ENCODE data around the gene LIN9.
"Not testable (repeated sequence)": the region's sequence is repeated elsewhere in the genome, so short reads cannot be mapped to it uniquely, and the experiment has no call there.

LIN9 gene

DNA sequence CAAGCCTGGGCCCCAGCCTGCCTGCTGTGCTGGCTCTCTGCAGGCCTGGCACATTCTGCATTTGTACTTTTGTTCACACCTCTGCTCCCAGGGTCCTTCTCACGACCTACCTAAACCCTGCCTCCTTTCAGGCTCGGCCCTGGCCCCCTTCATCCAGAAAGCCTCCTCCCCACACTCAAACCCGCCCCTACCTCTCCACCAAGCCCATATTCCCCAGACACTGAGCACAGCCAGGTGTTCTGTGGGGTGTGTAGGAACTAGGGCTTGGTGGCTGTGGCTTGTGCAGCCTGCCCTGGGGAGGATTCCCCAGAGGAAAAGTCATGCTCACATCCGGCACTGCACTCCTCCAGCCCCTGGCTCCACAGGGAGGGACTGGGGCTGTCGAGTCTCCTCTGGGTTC is 93.7 kb downstream of the LIN9 start:
- H3K9me3 ChIP-seq (ENCODE audit: control insufficient read depth, low read length) = no peaks in the 10 kb centered on the region
- H3K36me3 ChIP-seq (ENCODE audit: control insufficient read depth, insufficient read depth, low read length) = no peaks in the 10 kb centered on the region
- 31 to 46% methylated on average over 2 to 4 of the region's 5 CpGs for WGBS, 2 experiments (ENCODE audit: insufficient coverage in 2 of 2)
- H3K27ac ChIP-seq (ENCODE audit: low read depth, low read length, severe bottlenecking) = no peak overlapping the region
- no peak overlapping the region for H3K4me3 ChIP-seq (ENCODE audit: extremely low read depth, insufficient read depth, low read length, poor library complexity, severe bottlenecking)
- peaks cover 16% of the 10 kb centered on the region for H3K4me1 ChIP-seq (ENCODE audit: control insufficient read depth, insufficient read depth, low read length, poor library complexity, severe bottlenecking)

DNA sequence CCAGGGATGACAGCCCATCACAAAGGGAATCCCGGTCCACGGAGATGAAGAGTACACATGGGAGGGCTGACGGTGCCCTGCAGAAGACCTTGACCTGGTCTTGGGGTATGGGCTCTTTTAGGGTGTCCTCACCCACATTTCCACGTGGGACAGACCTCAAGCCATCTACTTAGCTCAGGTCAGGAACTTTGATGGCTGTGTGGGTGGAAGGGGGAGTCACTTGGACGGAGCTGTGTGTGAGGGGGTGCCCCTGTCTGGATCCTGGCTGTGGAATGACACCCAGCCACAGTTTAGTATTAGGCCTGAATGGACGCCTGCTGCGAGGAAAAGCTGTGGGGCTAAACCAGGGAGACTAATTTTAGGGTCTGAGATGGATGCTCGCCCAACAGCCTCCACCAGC is 96.4 kb downstream of the LIN9 start:
- WGBS, 2 experiments (ENCODE audit: insufficient coverage in 2 of 2) = 88 to 93% methylated on average over 7 to 8 of the region's 8 CpGs
- H3K4me1 ChIP-seq (ENCODE audit: control insufficient read depth, insufficient read depth, low read length, poor library complexity, severe bottlenecking) = peaks cover 14% of the 10 kb centered on the region
- no peak overlapping the region for H3K4me3 ChIP-seq (ENCODE audit: extremely low read depth, insufficient read depth, low read length, poor library complexity, severe bottlenecking)
- no peaks in the 10 kb centered on the region for H3K36me3 ChIP-seq (ENCODE audit: control insufficient read depth, insufficient read depth, low read length)
- no peak overlapping the region for H3K27ac ChIP-seq (ENCODE audit: low read depth, low read length, severe bottlenecking)
- H3K9me3 ChIP-seq (ENCODE audit: control insufficient read depth, low read length) = no peaks in the 10 kb centered on the region

DNA sequence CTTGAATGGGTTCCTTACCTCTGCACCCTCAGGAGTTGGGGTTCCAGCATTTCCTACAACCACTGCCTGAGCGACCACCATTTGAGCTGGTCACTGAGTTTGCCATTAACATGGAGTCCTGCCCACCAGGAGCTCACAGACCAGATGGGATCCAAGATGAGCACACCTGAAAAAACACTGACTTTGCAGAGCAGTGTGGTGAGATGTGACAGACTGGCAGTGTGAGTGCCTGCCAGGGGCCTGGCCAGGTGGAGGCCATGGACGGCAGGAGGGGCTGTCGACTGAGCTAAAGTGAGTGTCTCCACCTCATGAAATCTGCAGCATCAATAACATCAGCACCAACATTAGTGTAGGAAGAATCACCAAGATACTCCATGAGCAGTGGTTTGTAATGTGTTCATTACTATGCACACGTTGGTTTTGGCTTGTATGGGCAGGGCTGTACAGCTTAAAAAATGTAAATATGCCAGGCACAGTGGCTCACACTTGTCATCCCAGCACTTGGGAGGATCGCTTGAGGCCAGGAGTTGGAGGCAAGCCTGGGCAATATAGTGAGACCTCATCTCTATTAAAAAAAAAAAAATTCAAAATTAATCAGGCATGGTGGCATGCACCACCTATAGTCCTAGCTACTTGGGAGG is 97.7 kb downstream of the LIN9 start:
- WGBS, 2 experiments (ENCODE audit: insufficient coverage in 2 of 2) = 70 to 83% methylated on average over 3 of the region's 5 CpGs
- H3K9me3 ChIP-seq (ENCODE audit: control insufficient read depth, low read length) = no peaks in the 10 kb centered on the region
- no peaks in the 10 kb centered on the region for H3K36me3 ChIP-seq (ENCODE audit: control insufficient read depth, insufficient read depth, low read length)
- H3K4me1 ChIP-seq (ENCODE audit: control insufficient read depth, insufficient read depth, low read length, poor library complexity, severe bottlenecking) = peaks cover 8% of the 10 kb centered on the region
- no peak overlapping the region for H3K4me3 ChIP-seq (ENCODE audit: extremely low read depth, insufficient read depth, low read length, poor library complexity, severe bottlenecking)
- no peak overlapping the region for H3K27ac ChIP-seq (ENCODE audit: low read depth, low read length, severe bottlenecking)

DNA sequence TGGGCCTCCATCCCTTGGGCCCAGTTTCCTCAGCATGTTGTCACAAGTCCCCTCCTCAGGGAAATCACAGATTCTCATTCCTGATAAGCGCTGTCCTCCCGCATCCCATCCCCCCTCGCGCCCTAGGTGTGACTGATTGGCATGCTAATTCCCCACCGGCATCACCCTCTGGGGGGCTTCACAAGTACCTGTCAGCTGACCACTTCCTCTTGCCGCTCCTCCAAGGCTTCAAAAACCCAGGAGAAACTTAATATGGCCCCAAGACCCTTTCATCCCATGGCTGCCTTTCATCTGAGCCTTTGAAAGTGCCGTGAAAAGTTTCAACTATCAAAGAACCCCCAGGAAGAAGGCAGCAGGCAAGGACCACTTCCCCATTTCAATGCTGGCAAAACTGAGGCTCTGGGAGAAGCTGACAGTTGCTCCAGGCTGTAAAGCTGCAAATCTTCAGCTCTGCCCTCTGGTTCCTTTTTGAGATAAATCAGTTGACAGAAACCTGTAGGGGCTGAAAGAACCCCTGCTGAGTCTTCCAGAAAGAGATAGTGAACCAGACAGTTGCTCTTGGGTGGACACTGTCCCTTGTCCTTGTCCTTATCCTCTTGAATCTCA is 98.3 kb downstream of the LIN9 start:
- Histone ChIP-seq H3K27ac (ENCODE audit: low read depth, low read length, severe bottlenecking) (no peak overlapping the region), H3K9me3 (ENCODE audit: control insufficient read depth, low read length) (no peaks in the 10 kb centered on the region), H3K36me3 (ENCODE audit: control insufficient read depth, insufficient read depth, low read length) (no peaks in the 10 kb centered on the region), H3K4me3 (ENCODE audit: extremely low read depth, insufficient read depth, low read length, poor library complexity, severe bottlenecking) (no peak overlapping the region), H3K4me1 (ENCODE audit: control insufficient read depth, insufficient read depth, low read length, poor library complexity, severe bottlenecking) (peaks cover 3% of the 10 kb centered on the region)
- 15 to 19% methylated on average over 7 of the region's 7 CpGs for WGBS, 2 experiments (ENCODE audit: insufficient coverage in 2 of 2)

DNA sequence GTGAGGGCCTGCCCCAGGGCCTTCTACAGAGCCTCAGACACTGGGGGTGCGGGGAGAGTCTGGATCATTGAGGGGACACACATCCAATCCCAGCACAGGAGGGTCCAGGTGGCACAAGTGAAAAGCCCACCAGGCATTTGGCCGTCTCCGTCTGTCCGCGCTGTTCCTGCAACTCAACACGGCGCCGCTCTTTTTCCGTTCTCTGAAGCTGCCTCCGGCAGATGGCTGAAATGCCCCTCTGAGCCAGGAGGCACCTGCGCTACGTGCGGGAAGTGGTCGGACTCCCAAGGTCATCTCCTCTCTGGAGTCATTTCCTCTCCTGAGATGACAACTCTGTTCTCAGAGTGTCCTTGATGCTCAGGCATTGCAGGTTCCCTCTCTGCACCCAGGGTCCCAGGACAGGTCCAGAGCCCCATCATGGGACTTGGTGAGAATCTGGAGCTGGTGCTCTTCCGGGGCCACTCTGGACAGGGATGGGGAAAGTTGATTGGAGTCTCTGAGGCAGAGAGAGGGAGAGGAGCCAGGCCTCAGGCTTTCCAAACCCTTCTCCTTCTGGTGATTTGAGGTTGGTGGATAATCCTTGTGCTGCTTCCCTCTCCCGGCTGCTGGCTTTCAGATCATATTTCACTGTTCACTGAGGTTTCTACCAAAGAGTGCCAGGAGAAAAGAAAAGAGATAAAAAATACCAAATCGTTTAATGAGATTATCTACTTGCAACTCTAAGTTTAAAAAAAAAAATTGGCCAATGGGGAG is 99.5 kb downstream of the LIN9 start:
- Histone ChIP-seq H3K4me1 (ENCODE audit: control insufficient read depth, insufficient read depth, low read length, poor library complexity, severe bottlenecking) (no peaks in the 10 kb centered on the region), H3K9me3 (ENCODE audit: control insufficient read depth, low read length) (no peaks in the 10 kb centered on the region), H3K4me3 (ENCODE audit: extremely low read depth, insufficient read depth, low read length, poor library complexity, severe bottlenecking) (no peak overlapping the region), H3K27ac (ENCODE audit: low read depth, low read length, severe bottlenecking) (no peak overlapping the region), H3K36me3 (ENCODE audit: control insufficient read depth, insufficient read depth, low read length) (no peaks in the 10 kb centered on the region)
- 94 to 98% methylated on average over 14 to 15 of the region's 17 CpGs for WGBS, 2 experiments (ENCODE audit: insufficient coverage in 2 of 2)

DNA sequence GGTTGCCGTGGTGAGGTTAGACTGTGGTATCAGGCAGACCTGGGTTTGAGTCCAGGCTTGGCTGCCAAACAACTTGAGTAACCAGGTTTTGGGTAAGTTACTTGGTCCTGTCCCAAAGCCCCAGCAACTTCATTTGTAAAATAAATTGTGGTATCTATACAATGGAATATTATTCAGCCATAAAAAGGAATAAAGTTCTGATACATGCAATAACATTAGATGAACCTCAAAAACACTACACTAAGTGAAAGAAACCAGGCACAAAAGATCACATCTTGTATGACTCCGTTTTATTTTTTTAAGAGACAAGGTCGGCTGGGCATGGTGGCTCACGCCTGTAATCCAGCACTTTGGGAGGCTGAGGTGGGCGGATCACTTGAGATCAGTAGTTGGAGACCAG is 101.9 kb downstream of the LIN9 start:
- no peaks in the 10 kb centered on the region for H3K9me3 ChIP-seq (ENCODE audit: control insufficient read depth, low read length)
- H3K36me3 ChIP-seq (ENCODE audit: control insufficient read depth, insufficient read depth, low read length) = no peaks in the 10 kb centered on the region
- H3K4me1 ChIP-seq (ENCODE audit: control insufficient read depth, insufficient read depth, low read length, poor library complexity, severe bottlenecking) = no peaks in the 10 kb centered on the region
- 80 to 100% methylated on average over 3 to 5 of the region's 5 CpGs for WGBS, 2 experiments (ENCODE audit: insufficient coverage in 2 of 2)
- no peak overlapping the region for H3K27ac ChIP-seq (ENCODE audit: low read depth, low read length, severe bottlenecking)
- no peak overlapping the region for H3K4me3 ChIP-seq (ENCODE audit: extremely low read depth, insufficient read depth, low read length, poor library complexity, severe bottlenecking)

DNA sequence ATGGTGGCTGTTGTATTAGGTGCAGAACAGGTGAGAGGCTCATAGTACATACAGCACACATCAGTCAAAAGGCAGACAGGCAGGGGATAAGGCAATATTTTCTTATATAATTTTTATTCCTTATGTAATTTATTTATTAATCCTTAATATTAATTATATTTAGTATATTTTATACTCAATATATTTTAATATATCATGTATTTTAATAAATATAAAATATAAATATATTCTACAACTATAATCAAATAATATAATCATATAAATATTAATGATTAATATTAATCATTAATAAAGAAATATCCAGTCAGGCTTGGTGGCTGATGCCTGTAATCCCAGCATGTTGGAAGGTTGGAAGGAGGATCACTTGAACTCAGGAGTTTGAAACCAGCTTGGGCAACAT is 104.8 kb downstream of the LIN9 start:
- Histone ChIP-seq H3K36me3 (ENCODE audit: control insufficient read depth, insufficient read depth, low read length) (no peaks in the 10 kb centered on the region), H3K4me1 (ENCODE audit: control insufficient read depth, insufficient read depth, low read length, poor library complexity, severe bottlenecking) (no peaks in the 10 kb centered on the region), H3K9me3 (ENCODE audit: control insufficient read depth, low read length) (no peaks in the 10 kb centered on the region), H3K4me3 (ENCODE audit: extremely low read depth, insufficient read depth, low read length, poor library complexity, severe bottlenecking) (no peak overlapping the region), H3K27ac (ENCODE audit: low read depth, low read length, severe bottlenecking) (no peak overlapping the region)

DNA sequence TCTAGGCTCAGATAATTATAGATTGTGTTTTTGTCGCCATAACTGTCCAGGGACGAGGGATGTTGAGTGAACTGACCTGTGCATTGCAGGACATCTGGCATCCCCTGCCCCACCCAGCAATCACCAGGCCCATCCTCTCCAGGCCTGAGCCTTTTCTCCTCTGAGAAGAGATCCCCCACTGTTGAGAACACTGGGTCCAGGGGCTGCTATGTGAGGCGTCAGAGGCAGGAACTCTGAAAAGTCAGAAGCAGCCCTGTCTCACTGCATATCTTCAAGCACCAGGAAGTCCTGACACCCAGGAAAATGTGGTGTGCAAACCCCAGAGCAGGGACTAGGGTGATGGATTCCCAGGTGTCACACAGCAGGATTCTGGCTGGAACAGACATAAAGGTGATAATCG is 105.3 kb downstream of the LIN9 start:
- no peak overlapping the region for H3K27ac ChIP-seq (ENCODE audit: low read depth, low read length, severe bottlenecking)
- H3K4me3 ChIP-seq (ENCODE audit: extremely low read depth, insufficient read depth, low read length, poor library complexity, severe bottlenecking) = no peak overlapping the region
- H3K4me1 ChIP-seq (ENCODE audit: control insufficient read depth, insufficient read depth, low read length, poor library complexity, severe bottlenecking) = no peaks in the 10 kb centered on the region
- whole genome bisulfite sequencing, 2 experiments (ENCODE audit: insufficient coverage in 2 of 2) = 14 to 25% methylated on average over 1 of the region's 4 CpGs
- H3K36me3 ChIP-seq (ENCODE audit: control insufficient read depth, insufficient read depth, low read length) = no peaks in the 10 kb centered on the region
- no peaks in the 10 kb centered on the region for H3K9me3 ChIP-seq (ENCODE audit: control insufficient read depth, low read length)

DNA sequence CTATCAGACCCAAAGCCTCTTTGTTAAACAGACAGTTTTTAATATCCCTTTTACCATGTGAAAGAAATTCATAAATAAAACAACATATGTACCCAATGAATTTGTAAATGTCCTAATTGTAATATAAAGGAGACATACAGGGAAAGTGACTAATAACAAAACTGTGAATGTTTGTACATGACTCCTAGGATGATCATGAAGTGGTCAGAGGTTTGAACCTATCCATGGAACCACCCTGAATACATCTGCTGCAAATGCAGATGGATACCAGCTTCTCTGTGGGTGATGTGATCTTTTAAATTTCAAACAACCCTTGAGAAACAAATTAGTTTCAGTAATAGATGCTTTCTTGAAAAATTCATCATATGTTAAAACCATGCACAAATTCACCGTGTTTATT is 105.7 kb downstream of the LIN9 start:
- no peak overlapping the region for H3K27ac ChIP-seq (ENCODE audit: low read depth, low read length, severe bottlenecking)
- no CpG with 5 or more reads among the region's 1 CpG for WGBS, 2 experiments (ENCODE audit: insufficient coverage in 2 of 2)

DNA sequence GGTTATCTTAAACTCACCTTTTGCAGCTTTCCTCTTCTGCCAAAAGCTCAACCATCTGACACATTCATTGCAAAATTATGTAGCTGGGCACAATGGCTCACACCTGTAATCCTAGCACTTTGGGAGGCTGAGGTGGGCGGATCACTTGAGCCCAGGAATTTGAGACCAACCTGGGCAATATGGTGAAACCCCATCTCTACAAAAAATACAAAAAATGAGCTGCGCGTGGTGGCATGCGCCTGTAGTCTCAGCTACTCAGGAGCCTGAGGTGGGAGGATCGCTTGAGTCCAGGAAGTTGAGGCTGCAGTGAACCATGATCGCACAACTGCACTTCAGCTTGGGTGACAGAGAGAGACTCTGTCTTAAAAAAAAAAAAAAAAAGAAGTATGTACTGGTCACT is 106.3 kb downstream of the LIN9 start:
- not testable (repeated sequence) for H3K36me3 ChIP-seq (ENCODE audit: control insufficient read depth, insufficient read depth, low read length); H3K9me3 ChIP-seq (ENCODE audit: control insufficient read depth, low read length); H3K4me1 ChIP-seq (ENCODE audit: control insufficient read depth, insufficient read depth, low read length, poor library complexity, severe bottlenecking); H3K27ac ChIP-seq (ENCODE audit: low read depth, low read length, severe bottlenecking); H3K4me3 ChIP-seq (ENCODE audit: extremely low read depth, insufficient read depth, low read length, poor library complexity, severe bottlenecking)
- WGBS, 2 experiments (ENCODE audit: insufficient coverage in 2 of 2) = 90 to 91% methylated on average over 4 to 6 of the region's 6 CpGs

More for the DNA sequence above, 105.7 kb downstream of the LIN9 start:
- no peaks in the 10 kb centered on the region for H3K4me1 ChIP-seq (ENCODE audit: control insufficient read depth, insufficient read depth, low read length, poor library complexity, severe bottlenecking)
- no peaks in the 10 kb centered on the region for H3K36me3 ChIP-seq (ENCODE audit: control insufficient read depth, insufficient read depth, low read length)
- no peaks in the 10 kb centered on the region for H3K9me3 ChIP-seq (ENCODE audit: control insufficient read depth, low read length)
- H3K4me3 ChIP-seq (ENCODE audit: extremely low read depth, insufficient read depth, low read length, poor library complexity, severe bottlenecking) = no peak overlapping the region

DNA sequence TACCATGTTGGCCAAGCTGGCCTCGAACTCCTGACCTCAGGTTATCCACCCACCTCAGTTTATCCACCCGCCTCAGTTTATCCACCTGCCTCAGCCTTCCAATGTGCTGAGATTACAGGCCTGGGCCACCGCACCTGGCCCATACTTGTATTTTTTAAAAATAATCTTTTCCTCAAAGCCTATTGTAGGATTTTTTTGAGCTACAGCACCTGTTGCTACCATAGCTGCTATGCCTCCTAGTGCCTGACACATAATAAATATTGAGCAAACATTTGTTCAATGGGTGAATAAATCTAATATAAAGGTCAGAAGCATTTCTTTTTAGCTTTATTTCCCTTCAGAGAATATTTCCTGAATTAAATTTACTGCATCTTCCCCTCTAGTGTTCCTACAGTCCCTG is 106.7 kb downstream of the LIN9 start:
- WGBS, 2 experiments (ENCODE audit: insufficient coverage in 2 of 2) = 87 to 100% methylated on average over 2 of the region's 3 CpGs
- Histone ChIP-seq H3K36me3 (ENCODE audit: control insufficient read depth, insufficient read depth, low read length) (no peaks in the 10 kb centered on the region), H3K9me3 (ENCODE audit: control insufficient read depth, low read length) (no peaks in the 10 kb centered on the region), H3K4me1 (ENCODE audit: control insufficient read depth, insufficient read depth, low read length, poor library complexity, severe bottlenecking) (no peaks in the 10 kb centered on the region), H3K4me3 (ENCODE audit: extremely low read depth, insufficient read depth, low read length, poor library complexity, severe bottlenecking) (no peak overlapping the region), H3K27ac (ENCODE audit: low read depth, low read length, severe bottlenecking) (no peak overlapping the region)

Measured in mesodermal cell (in vitro differentiated cells).